Stimulated activated CD8-positive, alpha-beta memory T cell treated with anti-CD3 and anti-CD28 coated beads, Interleukin-2, amount 100 ng/mL, for 1 hour (primary cell): ENCODE data around the gene SIAH3.
"Not testable (repeated sequence)": the region's sequence is repeated elsewhere in the genome, so short reads cannot be mapped to it uniquely, and the experiment has no call there.

Experiments
- DNase-seq, 2 donors: peaks; one replicate each; pipeline ENCODE4 v3.0.0-alpha.2; 2020; ENCODE audit warnings: low read depth in 2 of 2

Gene SIAH3

DNA sequence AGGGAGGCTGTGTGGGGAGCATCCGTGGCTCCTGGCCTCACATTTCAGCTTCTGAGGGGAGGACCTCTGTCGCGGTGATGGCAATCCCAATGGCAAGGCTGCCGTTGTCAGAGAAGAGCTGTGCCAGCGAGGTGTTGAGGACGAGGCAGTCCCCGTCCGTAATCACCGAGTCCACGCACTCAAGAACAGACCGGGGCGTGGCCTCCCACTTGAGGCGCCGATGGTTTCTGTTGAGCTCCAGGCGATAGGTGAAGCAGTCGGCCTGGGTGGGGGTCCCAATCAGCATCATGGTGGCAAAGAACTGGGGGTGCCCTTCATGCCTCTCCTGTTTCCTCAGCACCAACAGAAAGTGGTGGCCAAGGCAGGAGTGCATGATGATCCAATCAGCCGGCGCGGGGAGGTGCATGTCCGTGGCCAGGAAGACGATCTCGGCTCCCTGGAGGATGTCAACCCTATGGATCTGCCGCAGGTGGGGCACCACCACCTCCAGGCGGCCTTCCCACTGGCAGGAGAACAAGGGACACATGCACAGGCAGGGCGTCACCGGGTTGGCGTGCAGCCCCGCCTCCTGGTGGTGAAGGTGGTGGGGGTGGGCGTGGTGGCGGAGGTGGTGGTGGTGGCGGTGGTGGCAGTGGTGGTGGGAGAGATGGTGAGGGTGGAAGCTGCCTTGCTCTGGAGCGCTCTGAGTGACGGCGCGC lies 68.1 kb downstream of the SIAH3 start:
- DNase-seq, result no peak

DNA sequence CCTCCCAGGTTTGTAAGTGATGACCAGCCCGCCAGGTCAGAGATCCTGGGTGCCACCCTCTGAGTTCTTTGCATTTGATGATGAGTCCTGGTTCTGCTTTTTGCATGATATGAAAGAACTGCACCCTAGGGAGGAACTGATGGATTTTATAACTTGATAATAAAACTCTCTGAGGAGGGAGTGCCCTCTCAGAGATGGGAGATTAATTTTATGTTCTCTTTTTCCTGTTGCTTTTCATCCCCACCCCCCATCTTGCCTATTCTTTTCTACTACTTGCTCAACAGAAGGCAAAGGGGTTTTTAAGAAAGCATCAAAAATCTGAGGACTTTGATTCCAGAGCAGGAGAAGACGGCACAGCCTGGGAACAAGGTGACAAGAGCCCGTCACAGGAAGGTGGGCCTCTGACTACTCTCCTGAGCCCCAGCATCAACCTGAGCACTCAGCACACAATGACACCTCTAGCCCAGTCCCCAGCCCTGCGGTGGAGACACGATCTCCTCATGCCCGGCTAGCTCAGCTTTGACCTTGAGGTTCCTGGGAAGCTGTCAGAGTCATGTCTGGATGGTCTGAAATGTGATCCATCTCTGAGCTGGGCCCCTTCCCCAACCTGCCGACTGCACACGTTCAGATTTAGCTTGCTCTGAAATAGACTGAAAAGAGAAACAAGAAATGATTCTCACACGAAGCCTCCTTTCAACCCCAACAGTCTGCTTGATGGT lies 69.1 kb downstream of the SIAH3 start:
- DNase-seq, result no peak

DNA sequence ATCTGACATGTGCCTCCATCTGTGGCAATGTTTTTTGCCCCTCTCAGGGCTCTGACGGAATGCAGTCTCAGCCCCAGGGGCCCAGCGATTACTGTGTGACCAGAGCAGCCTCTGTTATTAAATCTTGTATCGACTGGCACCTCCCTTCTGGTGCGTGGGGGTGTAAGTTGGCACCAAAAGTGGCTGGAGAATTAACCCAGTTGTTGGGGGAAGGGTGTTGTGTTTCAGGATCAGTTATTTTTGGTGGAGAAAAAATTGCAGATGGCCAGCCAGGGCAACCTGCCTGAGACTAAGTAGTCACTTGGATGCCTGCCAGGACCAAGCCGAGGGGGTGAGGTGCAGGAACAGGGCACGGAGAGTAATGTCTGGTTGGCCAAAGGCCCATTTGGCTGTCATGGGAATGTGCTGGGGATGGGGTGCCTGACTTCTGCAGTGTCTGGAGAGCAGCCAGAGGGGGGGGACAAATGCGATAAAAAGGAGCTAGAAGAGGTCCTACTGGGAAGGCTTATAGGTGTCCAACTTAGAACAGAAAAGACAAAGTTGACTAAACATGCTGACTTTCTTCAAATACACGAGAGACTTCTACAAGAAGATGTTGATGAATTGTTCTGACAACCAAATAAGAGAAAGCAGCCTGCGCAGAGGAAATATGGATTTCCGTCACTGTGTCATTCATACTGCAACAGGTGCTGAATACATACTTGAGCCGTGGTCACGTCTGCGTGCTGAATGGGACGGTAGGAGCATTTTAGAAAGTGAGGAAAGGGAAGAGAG lies 69.8 kb downstream of the SIAH3 start:
- DNase-seq, result no peak

DNA sequence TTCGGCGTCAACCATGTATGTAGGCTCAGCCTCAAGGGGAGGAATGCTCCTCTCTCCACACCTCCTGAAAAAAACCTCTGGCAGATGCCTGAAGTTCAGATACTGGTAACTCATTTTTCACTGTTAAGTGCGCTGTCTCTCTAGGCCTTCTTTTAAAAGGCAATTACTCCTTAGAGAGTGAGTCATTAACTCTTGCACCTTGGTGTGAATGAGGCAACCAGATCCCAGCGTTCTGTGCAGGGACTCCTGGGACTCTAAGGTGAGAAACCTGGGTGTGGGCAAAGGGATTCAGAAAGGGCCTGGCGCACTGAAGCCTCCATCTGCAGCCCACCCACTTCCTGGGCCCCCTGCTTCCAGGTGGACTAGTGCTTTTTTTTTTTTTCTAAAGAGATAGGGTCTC lies 71.7 kb downstream of the SIAH3 start:
- no peak for DNase-seq

DNA sequence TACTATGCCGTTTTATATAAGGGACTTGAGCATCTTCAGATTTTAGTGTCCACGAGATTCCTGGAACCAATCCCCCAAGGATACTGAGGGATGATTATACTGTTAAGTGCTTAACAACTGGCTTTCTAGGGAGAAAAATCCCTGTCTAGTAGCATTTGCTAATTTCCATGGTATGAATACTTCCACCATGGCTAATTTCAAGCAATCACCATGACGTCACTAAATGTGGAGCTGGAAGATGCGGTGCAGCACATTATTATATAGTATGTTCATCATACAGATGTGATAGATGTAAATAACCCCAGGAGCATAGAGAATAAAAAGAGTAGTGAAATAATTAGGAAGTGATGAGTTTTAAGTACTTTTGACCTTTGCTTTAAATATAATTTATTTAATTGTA lies 72.7 kb downstream of the SIAH3 start:
- DNase-seq, result no peak

DNA sequence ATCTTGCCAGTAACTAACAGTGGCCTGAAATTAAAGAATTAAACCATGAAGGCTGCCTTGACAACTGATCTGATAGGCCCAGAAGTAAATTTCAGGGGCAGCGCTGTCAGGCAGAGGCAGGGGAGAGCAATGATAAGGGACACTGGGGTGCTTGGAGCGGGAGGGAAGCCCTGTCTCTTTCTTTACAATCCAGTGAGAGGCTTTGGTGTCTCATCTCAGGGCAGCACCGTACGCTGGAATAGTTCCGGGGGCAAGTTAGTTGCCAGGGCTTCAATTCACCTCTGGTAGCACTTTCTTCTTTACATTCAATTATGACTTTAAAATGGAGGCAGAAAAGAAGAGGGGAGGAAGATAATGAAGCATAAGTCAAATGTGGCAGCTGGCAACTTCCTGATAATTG lies 74.8 kb downstream of the SIAH3 start:
- DNase-seq, result no peak

DNA sequence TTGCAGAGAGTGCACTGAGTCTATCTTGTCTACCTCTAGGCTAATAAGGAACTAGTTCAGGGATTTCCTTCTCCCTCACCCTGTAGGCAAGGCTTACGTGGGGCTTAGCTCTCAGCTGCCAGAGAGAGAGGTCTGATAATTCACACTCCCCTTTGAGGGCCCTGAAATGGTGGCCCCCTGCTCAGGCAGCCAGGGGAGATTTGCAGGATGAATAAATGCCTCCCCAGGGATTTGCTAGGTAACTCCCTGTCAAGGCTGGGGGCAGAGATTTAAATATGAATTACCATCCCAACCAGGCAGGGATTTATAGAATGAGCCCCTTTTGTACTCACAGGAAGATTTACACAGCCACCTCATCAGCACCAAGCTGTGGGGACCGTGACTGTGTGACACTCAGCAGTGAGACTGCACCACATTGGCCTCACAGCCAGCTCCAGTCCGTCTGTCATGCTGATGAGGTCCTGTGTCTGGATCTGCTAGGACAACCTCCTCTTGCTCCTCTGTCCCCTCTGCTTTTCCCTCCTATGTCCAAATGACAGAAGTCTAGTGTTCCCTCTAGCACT lies 76.1 kb downstream of the SIAH3 start:
- no peak for DNase-seq

DNA sequence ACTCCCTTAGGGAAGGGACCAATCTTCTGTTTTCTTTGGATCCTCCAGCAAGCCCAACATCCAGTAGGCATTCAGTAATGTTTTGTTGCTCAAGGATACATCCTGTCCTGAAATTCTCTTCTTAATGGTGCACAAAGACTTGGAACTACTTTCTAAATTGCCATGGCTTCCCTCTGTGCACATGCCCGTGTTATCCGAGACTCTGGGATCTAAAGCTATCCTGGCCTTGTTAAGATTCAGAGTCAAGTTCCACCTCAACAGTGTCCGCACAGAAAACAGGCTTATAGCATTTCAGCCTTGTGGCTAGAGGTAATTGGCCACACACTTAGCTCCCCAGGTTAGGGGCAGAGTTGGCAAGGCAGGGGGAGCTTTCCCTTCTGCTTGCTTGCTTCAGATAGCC lies 77.6 kb downstream of the SIAH3 start:
- no peak for DNase-seq

DNA sequence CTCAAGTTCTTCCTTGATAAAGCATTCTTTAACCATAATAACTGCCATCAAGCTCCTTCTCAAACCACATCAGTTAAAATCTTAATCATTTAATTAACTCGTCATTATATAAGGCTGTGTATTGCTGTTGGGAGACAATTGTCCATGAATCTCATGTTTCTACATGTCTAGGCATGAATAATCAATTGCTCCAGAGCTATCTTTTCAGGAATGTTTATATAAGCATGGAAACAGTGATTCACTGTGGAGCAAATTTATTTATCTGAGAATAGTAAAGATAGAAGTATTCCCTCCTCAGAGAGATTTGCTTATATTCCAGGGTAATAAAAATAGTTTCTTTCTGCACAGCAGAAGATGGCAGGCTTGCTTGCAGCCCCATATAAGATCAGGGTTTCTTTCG lies 78.3 kb downstream of the SIAH3 start:
- DNase-seq, result no peak

DNA sequence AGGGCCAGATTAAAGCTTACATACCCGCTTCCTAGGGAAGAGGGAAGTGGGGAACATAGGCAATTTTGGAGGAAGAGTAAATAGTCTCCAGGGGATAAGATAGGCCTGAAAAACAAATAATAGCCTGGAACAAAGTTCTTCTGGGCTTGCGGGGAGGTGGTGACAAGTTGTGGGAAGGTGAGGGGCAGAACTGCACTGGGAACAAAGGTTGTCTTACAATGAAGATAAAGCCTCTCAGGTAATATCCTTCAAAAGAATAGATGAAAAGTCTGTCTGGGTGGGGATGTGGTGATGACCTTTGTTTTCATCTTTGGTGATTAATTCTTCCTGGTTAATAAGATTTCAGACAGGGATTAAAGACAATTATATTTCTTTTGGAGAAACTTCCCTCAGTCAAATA lies 80.7 kb downstream of the SIAH3 start:
- DNase-seq, result no peak

DNA sequence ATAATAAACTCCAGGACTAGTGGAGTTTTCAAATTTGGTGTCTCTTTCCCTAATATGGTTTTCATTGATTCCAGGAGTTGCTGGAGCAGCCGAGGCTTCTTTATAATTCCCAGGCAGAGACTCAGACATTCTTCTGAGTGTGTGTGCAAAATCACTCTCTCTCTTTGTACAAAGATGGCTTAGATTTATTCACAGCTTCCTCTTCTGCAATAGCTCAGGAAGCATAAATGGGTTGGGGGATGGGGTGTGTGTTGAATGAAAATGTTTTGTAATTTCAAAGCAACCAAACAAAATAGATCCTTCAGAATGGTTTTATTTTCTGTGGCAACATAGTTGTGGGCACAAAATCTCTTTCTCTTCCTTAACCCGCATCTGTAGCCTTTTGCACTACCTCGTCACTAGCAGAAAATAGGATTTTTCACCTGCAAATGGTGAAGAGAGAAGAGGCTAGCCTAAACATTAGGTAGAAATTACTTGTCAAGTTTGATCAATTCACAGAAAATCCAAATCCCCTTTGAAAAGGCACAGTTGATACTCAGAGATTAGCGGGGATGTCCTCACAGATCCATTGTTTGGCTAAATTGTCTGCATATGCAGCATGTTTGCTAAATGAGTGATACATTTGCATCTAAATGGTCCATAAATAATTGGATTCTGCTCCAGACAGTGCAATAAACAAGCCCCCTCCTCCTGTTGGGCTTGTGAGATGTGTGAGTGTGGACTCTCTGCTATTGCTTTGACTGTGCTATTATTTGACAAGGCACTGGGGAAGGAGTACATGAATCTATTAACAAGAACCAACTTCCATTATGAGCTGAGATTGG lies 82.7 kb downstream of the SIAH3 start:
- DNase-seq, result no peak

DNA sequence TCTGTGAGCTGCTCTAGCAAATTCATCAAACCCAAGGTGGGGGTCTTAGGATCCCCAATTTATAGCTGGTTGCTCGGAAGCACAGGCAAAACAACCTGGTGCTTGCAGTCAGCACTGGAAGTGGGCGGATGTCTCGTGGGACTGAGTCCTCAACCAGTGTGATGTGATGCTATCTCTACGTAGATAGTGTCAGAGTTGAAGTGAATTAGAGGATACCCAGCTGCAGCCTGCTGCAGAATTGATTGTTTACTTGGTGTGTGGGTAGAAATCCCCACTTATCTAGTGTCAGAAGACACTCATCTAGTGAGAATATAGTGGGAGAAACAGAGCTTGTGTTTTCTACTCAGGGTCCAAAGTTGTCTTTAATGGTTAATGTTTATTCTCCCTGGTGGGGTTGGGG lies 86.1 kb downstream of the SIAH3 start:
- DNase-seq, result no peak

DNA sequence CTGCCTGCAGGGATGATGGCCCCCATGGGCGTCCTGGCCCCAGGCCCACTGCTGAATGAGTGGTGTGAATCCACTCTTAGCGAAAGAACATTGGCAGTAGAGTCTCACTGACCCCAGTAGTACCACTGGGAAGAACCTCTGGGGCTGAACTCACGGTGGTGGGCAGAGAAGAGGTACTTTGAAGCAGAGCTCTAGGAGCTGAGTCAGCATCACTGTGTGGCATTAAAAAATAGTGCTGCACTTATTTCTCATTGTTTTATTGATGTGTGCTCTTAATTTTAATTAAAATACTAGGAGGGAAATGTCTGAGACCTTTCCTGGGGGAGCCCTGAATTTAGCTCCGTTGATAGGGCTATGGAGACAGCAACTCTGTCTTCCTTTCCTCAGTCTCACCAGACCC lies 88.1 kb downstream of the SIAH3 start:
- DNase-seq, result no peak

DNA sequence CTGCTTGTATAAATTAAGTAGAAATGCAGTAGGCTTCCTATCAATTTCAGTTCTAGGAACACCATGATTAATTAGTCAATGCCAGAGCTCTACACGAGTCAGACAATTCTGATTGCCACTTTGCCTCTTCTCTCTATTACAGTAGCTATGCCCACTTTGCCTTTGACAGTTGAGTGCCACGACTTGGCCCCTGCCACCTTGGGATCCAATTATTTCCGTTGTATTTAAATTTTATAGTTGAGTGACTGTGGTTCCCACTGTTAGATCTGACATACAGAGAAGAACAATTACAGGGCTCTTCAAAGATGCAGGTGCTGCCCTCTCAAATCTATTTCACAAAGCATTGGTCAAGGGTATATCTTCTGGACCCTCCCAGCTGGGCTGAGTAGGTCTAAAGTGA lies 94.0 kb downstream of the SIAH3 start:
- not testable (repeated sequence) for DNase-seq

DNA sequence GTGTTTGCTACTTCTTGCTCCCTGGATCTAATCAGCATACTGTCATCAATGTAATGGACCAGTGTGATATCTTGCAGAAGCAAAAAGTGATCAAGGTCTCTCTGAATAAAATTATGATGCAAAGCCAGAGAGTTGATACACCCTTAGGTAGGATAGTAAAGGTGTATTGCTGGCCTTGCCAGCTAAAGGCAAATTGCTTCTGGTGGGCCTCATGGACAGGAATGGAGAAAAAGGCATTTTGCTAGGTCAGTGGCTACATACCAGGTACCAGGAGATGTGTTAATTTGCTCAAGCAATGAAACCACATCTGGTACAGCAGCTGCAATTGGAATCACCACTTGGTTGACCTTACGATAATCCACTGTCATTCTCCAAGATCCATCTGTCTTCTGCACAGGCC lies 95.1 kb downstream of the SIAH3 start:
- DNase-seq, result not testable (repeated sequence)

DNA sequence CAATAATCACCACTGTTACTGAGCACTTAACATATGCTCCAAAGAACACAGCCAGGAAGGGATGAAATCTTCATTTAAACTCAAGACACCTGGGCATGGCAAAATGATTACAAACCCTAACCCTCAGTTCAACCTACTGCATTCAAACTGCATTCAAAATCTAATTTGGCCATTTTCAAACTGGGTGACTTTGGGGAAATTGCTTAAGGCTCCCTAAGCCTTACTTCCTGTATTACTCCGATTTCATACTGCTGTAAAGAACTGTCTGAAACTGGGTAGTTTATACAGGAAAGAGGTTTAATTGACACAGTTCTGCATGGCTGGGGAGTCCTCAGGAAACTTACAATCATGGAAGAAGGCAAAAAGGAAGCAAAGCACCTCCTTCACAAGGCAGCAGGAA lies 99.0 kb downstream of the SIAH3 start:
- DNase-seq, result no peak

DNA sequence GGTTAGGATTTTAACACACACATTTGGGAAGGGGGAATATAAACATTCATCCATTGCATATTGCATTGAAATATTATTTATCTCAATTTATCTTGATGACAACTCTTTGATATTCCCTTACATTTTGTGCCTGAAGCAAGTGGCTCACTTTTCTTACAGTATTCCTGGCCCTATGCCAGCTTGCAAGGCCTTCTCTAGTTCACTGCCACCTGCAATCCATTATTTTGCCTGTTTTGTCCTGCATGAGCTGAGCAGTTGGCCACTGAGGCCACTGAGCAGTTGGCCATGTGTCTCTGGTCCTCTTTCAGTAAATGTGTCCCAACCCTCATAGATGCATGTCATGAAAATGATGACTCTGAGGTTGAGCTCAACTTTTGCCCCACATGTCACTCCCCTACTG lies 99.7 kb downstream of the SIAH3 start:
- DNase-seq, result no peak

DNA sequence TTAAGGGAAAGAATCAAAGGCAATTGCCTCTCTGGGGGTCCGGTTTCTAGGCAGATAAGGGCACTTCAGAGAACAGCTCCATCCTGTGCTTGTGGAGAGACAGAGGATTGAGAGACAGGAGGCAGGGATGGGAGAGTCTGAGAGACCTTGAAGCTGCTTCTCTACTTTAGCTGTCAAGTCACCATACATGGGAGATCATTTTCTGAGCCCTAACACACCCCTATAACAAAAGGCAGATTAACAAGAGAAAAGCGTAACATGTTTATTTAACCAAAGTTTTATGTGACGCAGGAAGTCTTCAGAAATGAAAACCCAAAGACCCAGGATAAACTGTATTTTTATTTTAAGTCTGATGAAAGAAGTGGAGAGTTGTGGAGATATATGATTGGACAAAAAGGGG lies 101.0 kb downstream of the SIAH3 start:
- no peak for DNase-seq

DNA sequence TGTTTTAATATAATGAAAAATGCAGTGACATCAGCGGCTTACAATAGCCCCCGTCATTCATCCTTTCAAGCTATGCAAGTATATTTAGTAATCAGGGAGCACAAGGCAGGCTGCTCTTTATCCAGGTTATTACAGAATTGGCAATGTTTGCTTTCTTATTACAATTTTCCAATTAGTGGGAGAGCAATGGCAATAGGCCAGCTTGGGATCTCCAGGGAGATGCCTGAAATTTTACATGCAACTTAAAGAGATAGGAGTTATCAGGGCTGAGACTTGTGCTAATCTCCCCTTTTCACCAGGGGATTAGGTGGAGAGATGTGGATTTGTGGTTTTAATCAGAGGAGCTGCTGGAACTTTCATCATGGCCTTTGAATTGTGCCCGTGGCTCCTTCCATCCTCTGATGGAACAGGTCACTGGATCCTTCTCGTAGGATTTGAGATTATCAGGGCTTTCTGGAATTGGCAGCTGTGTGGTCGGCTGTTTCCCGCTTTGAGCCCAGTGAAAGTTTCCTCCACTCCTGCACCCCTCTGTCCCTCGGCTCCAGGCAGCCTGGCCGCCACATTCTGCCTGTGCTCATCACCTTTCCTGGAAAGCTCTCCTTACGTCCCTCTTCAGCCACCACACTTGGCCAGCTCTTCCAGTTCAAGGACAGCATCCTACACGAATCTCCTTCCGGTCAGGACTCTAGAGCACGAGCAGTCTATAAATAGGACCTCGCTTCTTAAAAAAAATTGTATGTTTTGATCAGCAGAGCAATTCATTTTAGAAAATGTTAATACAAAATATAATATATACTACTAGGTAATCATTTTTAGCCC lies 102.4 kb downstream of the SIAH3 start:
- no peak for DNase-seq

DNA sequence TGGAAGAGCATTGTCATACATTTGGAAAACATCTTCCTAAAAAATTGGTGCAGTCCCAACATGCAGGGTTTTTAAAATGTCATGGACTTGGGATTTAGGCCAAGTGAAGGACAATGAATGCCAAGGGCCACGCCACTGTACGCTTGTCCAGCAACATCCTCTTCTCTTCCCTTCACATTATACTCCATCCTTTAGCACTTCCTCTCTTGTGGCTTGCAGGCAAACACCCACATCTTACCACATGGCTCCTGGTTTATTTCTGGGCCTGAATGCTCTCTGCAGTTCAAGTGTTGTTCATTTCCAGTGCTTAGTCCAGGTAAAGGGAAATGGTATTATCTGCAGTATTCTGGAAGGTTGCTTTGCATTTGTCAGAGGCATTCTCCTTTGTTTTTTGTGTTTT lies 104.5 kb downstream of the SIAH3 start:
- DNase-seq, result no peak

DNA sequence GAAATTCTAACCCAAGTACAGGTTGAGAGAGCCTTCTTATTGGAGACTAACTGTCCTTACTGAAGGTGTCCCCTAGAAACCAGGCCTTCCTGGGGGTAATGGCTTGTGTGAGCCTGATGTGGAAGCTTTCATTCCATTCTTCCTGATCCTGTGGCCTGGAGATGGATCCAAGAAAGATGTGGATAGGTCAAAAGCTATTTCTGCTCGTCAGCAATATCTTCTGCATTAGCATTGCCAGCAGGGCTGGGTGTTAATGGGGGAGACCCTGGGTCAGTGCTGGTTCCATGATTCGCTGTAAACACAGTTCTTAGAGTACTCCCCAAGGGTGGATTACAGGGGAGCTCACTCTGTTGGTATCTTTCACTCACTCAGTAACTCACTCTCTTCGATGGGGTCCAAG lies 106.6 kb downstream of the SIAH3 start:
- no peak for DNase-seq
